Suprapubic skin (tissue), 4 donors: ENCODE data around the gene IRGM. TPM values are rescaled to one million over a fixed set of nuclear protein-coding genes. Genes with fewer than 3 reads are reported as not detected.
"Not testable (repeated sequence)": the region's sequence is repeated elsewhere in the genome, so short reads cannot be mapped to it uniquely, and the experiment has no call there.

Experiments used
- DNase-seq, 2 donors: peaks; one replicate each; pipeline ENCODE4 v3.0.0-alpha.2; 2019; ENCODE audit warnings: low spot score in 2 of 2
- H3K27ac ChIP-seq: fragments of 200-600 bp; sonication (generic); one replicate; pipeline ENCODE4 v1.5.1; 2019
- H3K27me3 ChIP-seq: fragments of 200-600 bp; sonication (generic); one replicate; pipeline ENCODE4 v1.5.1; 2019
- H3K36me3 ChIP-seq: fragments of 200-600 bp; sonication (generic); one replicate; pipeline ENCODE4 v1.5.1; 2019
- H3K4me1 ChIP-seq: fragments of 200-600 bp; sonication (generic); one replicate; pipeline ENCODE4 v1.5.1; 2019
- H3K4me3 ChIP-seq: fragments of 200-600 bp; sonication (generic); one replicate; pipeline ENCODE4 v1.5.1; 2019; ENCODE audit warnings: mild to moderate bottlenecking
- H3K9me3 ChIP-seq: fragments of 200-600 bp; sonication (generic); one replicate; pipeline ENCODE4 v1.5.1; 2019
- EP300 ChIP-seq: sonication (generic); formaldehyde crosslinking; IDR thresholded peaks from one replicate; pipeline ENCODE4 v1.6.1; 2017; ENCODE audit warnings: antibody characterized with exemption
- POLR2A ChIP-seq, 2 donors: fragments of 450-650 bp; IDR thresholded peaks; one replicate each; pipeline ENCODE4 v1.6.1; 2017; ENCODE audit warnings: antibody characterized with exemption in 2 of 2, mild to moderate bottlenecking in 2 of 2, moderate library complexity in 2 of 2
- POLR2AphosphoS5 ChIP-seq, 3 donors: sonication (generic); formaldehyde crosslinking; IDR thresholded peaks; one replicate each; pipeline ENCODE4 v1.6.1; 2017; ENCODE audit warnings: antibody characterized with exemption in 3 of 3
- WGBS: methylation state at CpG from one replicate; pipeline ENCODE4 v1.1.5; 2018; 5-methylcytosine and 5-hydroxymethylcytosine counted together
- total RNA-seq, 4 donors: library from RNA; depleted of rRNA; stranded (reverse); fragments of >200 nt; gene quantifications; one replicate each; pipeline ENCODE4 v1.1.0, GENCODE V29; 2016
- TF ChIP-seq, protein P1 (sequence below), 2 donors: fragments of 200-600 bp in 1 of 2; fragments of 450-650 bp in 1 of 2; sonication (generic) in 1 of 2; IDR thresholded peaks; one replicate each; pipeline ENCODE4 v1.5.1; 2016 to 2019; ENCODE audit warnings: antibody characterized with exemption in 2 of 2, mild to moderate bottlenecking in 1 of 2, moderate library complexity in 1 of 2

IRGM gene
- total RNA-seq, result not detected

DNA sequence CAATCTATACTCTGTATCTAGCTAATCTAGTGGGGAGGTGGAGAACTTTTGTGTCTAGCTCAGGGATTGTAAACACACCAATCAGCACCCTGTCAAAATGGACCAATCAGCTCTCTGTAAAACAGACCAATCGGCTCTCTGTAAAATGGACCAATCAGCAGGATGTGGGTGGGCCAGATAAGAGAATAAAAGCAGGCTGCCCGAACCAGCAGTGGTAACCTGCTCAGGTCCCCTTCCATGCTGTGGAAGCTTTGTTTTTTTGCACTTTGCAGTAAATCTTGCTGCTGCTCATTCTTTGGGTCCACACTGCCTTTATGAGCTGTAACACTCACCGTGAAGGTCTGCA is at the start of gene IRGM:
Gene IRGM, plus strand, starts transcription at position 214 of the 346 bp plus-strand sequence. CDS start 1,603 bp downstream, outside the sequence.
- DNase-seq, H3K4me3 ChIP-seq, H3K4me1 ChIP-seq, H3K9me3 ChIP-seq, H3K36me3 ChIP-seq, H3K27me3 ChIP-seq, H3K27ac ChIP-seq: not testable (repeated sequence)
- 78% methylated on average over 3 of the region's 3 CpGs for WGBS

- no peak overlapping the region for H3K4me3 ChIP-seq
- no peak for DNase-seq
- H3K27me3 ChIP-seq, result no peaks in the 10 kb centered on the region
- WGBS, result 97% methylated on average over 2 of the region's 2 CpGs
- no peak overlapping the region for H3K27ac ChIP-seq
- no peaks in the 10 kb centered on the region for H3K9me3 ChIP-seq
- peaks cover 12% of the 10 kb centered on the region for H3K4me1 ChIP-seq
- TF ChIP-seq, protein P1, sequence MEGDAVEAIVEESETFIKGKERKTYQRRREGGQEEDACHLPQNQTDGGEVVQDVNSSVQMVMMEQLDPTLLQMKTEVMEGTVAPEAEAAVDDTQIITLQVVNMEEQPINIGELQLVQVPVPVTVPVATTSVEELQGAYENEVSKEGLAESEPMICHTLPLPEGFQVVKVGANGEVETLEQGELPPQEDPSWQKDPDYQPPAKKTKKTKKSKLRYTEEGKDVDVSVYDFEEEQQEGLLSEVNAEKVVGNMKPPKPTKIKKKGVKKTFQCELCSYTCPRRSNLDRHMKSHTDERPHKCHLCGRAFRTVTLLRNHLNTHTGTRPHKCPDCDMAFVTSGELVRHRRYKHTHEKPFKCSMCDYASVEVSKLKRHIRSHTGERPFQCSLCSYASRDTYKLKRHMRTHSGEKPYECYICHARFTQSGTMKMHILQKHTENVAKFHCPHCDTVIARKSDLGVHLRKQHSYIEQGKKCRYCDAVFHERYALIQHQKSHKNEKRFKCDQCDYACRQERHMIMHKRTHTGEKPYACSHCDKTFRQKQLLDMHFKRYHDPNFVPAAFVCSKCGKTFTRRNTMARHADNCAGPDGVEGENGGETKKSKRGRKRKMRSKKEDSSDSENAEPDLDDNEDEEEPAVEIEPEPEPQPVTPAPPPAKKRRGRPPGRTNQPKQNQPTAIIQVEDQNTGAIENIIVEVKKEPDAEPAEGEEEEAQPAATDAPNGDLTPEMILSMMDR (IDR thresholded peaks at IDR 0.05), result no peak
- TF ChIP-seq POLR2AphosphoS5 (IDR thresholded peaks at IDR 0.05), result no peak
- no peak for TF ChIP-seq POLR2A (IDR thresholded peaks at IDR 0.05)
- TF ChIP-seq EP300, result no peak
- peaks cover 13% of the 10 kb centered on the region for H3K36me3 ChIP-seq
Observed at GRCh38 chr5:150797384-150797783, 48.9 kb upstream of the IRGM start.

DNA sequence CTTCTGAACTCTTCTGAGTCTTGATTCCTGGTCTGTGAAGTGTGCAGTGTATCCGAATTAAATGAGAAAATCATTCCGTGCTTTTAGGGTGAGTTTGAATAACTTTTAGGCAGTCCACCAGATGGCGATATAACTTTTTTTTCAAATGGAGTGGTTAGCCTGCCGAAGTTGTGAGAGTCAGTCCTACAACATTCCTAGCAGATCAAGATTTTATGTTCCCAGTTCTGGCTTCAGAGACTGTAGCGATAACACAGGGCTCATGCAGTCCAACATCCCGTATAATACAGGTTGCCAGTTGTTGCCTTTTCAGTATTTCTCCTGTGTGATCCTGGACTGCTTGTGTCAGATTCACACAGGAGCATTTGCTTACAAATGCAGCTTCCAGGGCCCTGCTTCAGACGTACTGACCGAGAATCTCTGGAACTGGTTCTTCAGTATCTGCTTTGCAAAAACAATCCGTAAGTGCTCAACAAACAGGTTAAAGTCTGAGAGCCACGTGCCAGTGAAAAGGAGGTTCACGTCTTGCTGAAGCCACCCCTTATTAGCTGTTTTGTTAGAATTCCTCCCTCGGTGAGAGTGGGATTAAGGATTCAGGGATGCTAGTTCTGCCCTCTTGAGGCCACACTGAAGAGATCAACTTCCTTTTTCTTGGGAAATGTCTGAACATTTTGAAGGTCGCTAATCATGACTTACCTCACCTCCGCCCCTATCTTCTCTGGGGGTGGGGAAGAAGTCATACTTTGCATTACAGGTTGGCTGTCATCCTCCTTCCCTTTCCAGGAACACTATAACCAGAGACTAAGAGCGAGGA is 45.0 kb upstream of the IRGM start:
- peaks cover 12% of the 10 kb centered on the region for H3K4me1 ChIP-seq
- H3K36me3 ChIP-seq, result peaks cover 3% of the 10 kb centered on the region
- no peaks in the 10 kb centered on the region for H3K27me3 ChIP-seq
- TF ChIP-seq POLR2A (IDR thresholded peaks at IDR 0.05), result no peak
- TF ChIP-seq, protein P1 (IDR thresholded peaks at IDR 0.05), result peak in 1 of 2 donors; percentile 40
- TF ChIP-seq EP300, result no peak
- TF ChIP-seq POLR2AphosphoS5 (IDR thresholded peaks at IDR 0.05), result no peak
- DNase-seq, result no peak
- WGBS, result 6% methylated on average over 9 of the region's 15 CpGs
- H3K27ac ChIP-seq, result peak overlapping the region; percentile 11
- peak overlapping the region; percentile 41 for H3K4me3 ChIP-seq
- no peaks in the 10 kb centered on the region for H3K9me3 ChIP-seq

DNA sequence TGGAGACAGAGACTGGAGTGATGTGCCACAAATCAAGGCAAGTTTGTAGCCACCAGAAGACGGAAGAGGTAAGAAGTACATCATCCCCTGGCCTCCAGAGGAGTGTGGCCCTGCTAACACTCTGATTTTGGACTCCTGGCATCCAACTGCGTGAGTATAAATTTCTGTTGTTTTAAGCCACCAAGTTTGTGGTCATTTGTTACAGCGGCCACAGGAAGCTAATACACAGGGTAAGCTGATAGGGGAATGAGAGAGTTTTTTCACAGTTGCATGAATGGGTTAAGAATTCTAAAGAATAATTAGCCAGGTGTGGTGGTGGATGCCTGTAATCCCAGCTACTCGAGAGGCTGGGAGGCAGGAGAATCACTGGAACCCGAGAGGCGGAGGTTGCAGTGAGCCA is 41.9 kb upstream of the IRGM start:
- H3K4me1 ChIP-seq, result peaks cover 12% of the 10 kb centered on the region
- H3K27ac ChIP-seq, result no peak overlapping the region
- TF ChIP-seq, protein P1 (IDR thresholded peaks at IDR 0.05), result no peak
- no peak for TF ChIP-seq POLR2AphosphoS5 (IDR thresholded peaks at IDR 0.05)
- 93% methylated on average over 6 of the region's 6 CpGs for WGBS
- H3K4me3 ChIP-seq, result no peak overlapping the region
- no peak for DNase-seq
- H3K9me3 ChIP-seq, result no peaks in the 10 kb centered on the region
- no peaks in the 10 kb centered on the region for H3K27me3 ChIP-seq
- H3K36me3 ChIP-seq, result no peaks in the 10 kb centered on the region

GRCh38 chr5:150809363-150809762 is 37.0 kb upstream of the IRGM start:
- Histone ChIP-seq H3K27me3 (no peaks in the 10 kb centered on the region), H3K36me3 (no peaks in the 10 kb centered on the region), H3K9me3 (no peaks in the 10 kb centered on the region), H3K4me1 (no peaks in the 10 kb centered on the region), H3K27ac (no peak overlapping the region), H3K4me3 (no peak overlapping the region)
- TF ChIP-seq, protein P1 (IDR thresholded peaks at IDR 0.05), result no peak
- no peak for TF ChIP-seq POLR2AphosphoS5 (IDR thresholded peaks at IDR 0.05)
- no peak for TF ChIP-seq EP300
- no peak for TF ChIP-seq POLR2A (IDR thresholded peaks at IDR 0.05)
- WGBS, result 78% methylated on average over 3 of the region's 3 CpGs
- DNase-seq, result no peak

DNA sequence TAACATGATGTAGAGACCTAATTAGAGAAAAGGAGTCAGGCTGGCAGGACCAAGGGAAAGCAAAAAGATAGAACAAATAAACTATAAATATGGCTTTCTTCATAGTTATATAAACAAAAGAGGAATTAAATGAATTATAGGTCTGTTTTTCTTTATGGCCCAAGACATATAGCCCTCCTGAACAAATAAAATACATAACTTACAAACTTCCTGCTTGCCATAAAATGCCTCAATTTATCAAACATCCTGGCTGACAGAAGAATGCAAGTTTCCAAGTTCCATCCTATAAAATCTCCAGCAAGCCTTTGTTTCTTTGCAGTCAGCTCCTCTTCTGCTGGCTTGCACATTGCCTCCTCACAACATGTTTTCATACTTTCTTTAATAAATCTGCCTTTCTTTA is 31.3 kb upstream of the IRGM start:
- H3K4me3 ChIP-seq, result no peak overlapping the region
- no peaks in the 10 kb centered on the region for H3K27me3 ChIP-seq
- no peak overlapping the region for H3K27ac ChIP-seq
- no peaks in the 10 kb centered on the region for H3K4me1 ChIP-seq
- DNase-seq, result no peak
- TF ChIP-seq EP300, result no peak
- no peak for TF ChIP-seq POLR2AphosphoS5 (IDR thresholded peaks at IDR 0.05)
- TF ChIP-seq, protein P1 (IDR thresholded peaks at IDR 0.05), result no peak
- TF ChIP-seq POLR2A (IDR thresholded peaks at IDR 0.05), result no peak
- no peaks in the 10 kb centered on the region for H3K36me3 ChIP-seq
- no peaks in the 10 kb centered on the region for H3K9me3 ChIP-seq
